ENCODE measurements around the gene IDH2. TPM values are rescaled to one million over a fixed set of nuclear protein-coding genes. Genes with fewer than 3 reads are reported as not detected.

The IDH2 gene
- polyA plus RNA-seq, 1 donor from 2014 or later, result 84.7 TPM

DNA sequence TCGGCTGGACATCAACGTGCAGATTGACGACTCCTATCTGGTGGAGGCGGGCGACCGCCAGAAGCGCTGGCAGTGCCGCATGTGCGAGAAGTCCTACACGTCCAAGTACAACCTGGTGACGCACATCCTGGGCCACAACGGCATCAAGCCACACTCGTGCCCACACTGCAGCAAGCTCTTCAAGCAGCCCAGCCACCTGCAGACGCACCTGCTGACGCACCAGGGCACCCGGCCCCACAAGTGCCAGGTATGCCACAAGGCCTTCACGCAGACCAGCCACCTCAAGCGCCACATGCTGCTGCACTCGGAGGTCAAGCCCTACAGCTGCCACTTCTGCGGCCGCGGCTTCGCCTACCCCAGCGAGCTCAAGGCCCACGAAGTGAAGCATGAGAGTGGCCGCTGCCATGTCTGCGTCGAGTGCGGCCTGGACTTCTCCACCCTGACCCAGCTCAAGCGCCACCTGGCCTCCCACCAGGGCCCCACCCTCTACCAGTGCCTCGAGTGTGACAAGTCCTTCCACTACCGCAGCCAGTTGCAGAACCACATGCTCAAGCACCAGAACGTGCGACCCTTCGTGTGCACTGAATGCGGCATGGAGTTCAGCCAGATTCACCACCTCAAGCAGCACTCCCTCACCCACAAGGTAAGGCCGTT, 34.2 kb downstream of the IDH2 start:
- Histone ChIP-seq H3K9me3 (ENCODE audit: low read length) (no peaks in the 10 kb centered on the region), H3K27ac (ENCODE audit: low read length) (no peak overlapping the region), H4K20me1 (ENCODE audit: insufficient read depth) (no peaks in the 10 kb centered on the region), H3K4me2 (ENCODE audit: low read length) (no peak overlapping the region), H2AFZ (ENCODE audit: low read depth, low read length) (no peak overlapping the region), H3K36me3 (ENCODE audit: insufficient read depth, low read length) (no peaks in the 10 kb centered on the region), H3K4me3 (ENCODE audit: low read length) (no peak overlapping the region), H3F3A (ENCODE audit: insufficient read depth, low read length, poor library complexity, severe bottlenecking) (no peaks in the 10 kb centered on the region), H3K27me3 (ENCODE audit: insufficient read depth, low read depth, low read length) (no peaks in the 10 kb centered on the region), H3K9ac (ENCODE audit: low read length) (no peak overlapping the region), H3K9me2 (ENCODE audit: insufficient read depth, low read length) (no peaks in the 10 kb centered on the region), H3K79me2 (replicated peaks; ENCODE audit: insufficient read depth, low read length) (no peaks in the 10 kb centered on the region)
- TF ChIP-seq REST (IDR thresholded peaks at IDR 0.05; ENCODE audit: borderline replicate concordance) (no peak), TAF1 (IDR thresholded peaks at IDR 0.05; ENCODE audit: low read depth) (no peak), POLR2AphosphoS5 (IDR thresholded peaks at IDR 0.05) (no peak), EP300 (conservative IDR thresholded peaks at IDR 0.05; ENCODE audit: poor library complexity, severe bottlenecking) (no peak), CTCF (IDR thresholded peaks at IDR 0.05; ENCODE audit: poor library complexity, severe bottlenecking) (no peak), RAD21 (conservative IDR thresholded peaks at IDR 0.05) (no peak), SMC3 (conservative IDR thresholded peaks at IDR 0.05; ENCODE audit: poor library complexity) (no peak), EZH2 (IDR thresholded peaks at IDR 0.05; ENCODE audit: borderline replicate concordance, insufficient read depth, low read length, poor library complexity, severe bottlenecking) (no peak), MXI1 (conservative IDR thresholded peaks at IDR 0.05; ENCODE audit: poor library complexity, severe bottlenecking) (no peak)

- no peaks in the 10 kb centered on the region for H3K79me2 ChIP-seq (replicated peaks; ENCODE audit: insufficient read depth, low read length)
- H3K9ac ChIP-seq (ENCODE audit: low read length), result no peak overlapping the region
- H4K20me1 ChIP-seq (ENCODE audit: insufficient read depth), result no peaks in the 10 kb centered on the region
- no peaks in the 10 kb centered on the region for H3K27me3 ChIP-seq (ENCODE audit: insufficient read depth, low read depth, low read length)
- H3K36me3 ChIP-seq (ENCODE audit: insufficient read depth, low read length), result no peaks in the 10 kb centered on the region
- no peaks in the 10 kb centered on the region for H3K9me2 ChIP-seq (ENCODE audit: insufficient read depth, low read length)
- H3K27ac ChIP-seq (ENCODE audit: low read length), result no peak overlapping the region
- H2AFZ ChIP-seq (ENCODE audit: low read depth, low read length), result no peak overlapping the region
- no peaks in the 10 kb centered on the region for H3F3A ChIP-seq (ENCODE audit: insufficient read depth, low read length, poor library complexity, severe bottlenecking)
- no peak overlapping the region for H3K4me3 ChIP-seq (ENCODE audit: low read length)
- no peak overlapping the region for H3K4me2 ChIP-seq (ENCODE audit: low read length)
- TF ChIP-seq CTCF (IDR thresholded peaks at IDR 0.05; ENCODE audit: poor library complexity, severe bottlenecking) (no peak), POLR2AphosphoS5 (IDR thresholded peaks at IDR 0.05) (no peak), SMC3 (conservative IDR thresholded peaks at IDR 0.05; ENCODE audit: poor library complexity) (no peak)
- no peaks in the 10 kb centered on the region for H3K9me3 ChIP-seq (ENCODE audit: low read length)
These were observed 34.9 kb downstream of the IDH2 start for GRCh38 chr15:90067181-90067952.

Data from neural cell (in vitro differentiated cells).